Right lobe of liver (tissue), 6 donors: ENCODE measurements around the gene EXD3. TPM values are rescaled to one million over a fixed set of nuclear protein-coding genes. Genes with fewer than 3 reads are reported as not detected.

Experiments
- ATAC-seq, 4 donors: fragments of 200-7000 bp; cut with Tn5 transposase; one replicate each; pipeline ENCODE4 v1.9.1; 2020; ENCODE audit warnings: mild to moderate bottlenecking in 4 of 4, moderate library complexity in 4 of 4
- DNase-seq, 3 donors: peaks; one replicate each; pipeline ENCODE4 v3.0.0-alpha.2; 2020
- H3K27ac ChIP-seq, 3 donors: fragments of 200-600 bp; one replicate each; pipeline ENCODE4 v1.8.0; 2022
- H3K27me3 ChIP-seq, 2 donors: fragments of 200-600 bp; one replicate each; pipeline ENCODE4 v1.8.0; 2022
- H3K36me3 ChIP-seq, 4 donors: fragments of 200-600 bp; sonication (generic) in 1 of 4; one replicate each; pipeline versions ENCODE4 v1.5.1 to v1.8.0; 2017 to 2022; ENCODE audit warnings: control low read depth in 1 of 4
- H3K4me1 ChIP-seq, 4 donors: fragments of 200-600 bp; sonication (generic) in 1 of 4; one replicate each; pipeline versions ENCODE4 v1.5.1 to v1.8.0; 2017 to 2022; ENCODE audit warnings: control low read depth in 1 of 4
- H3K4me3 ChIP-seq, 3 donors: fragments of 200-600 bp; one replicate each; pipeline ENCODE4 v1.8.0; 2022
- H3K9me3 ChIP-seq, 4 donors: fragments of 200-600 bp; sonication (generic) in 1 of 4; one replicate each; pipeline versions ENCODE4 v1.5.1 to v1.8.0; 2017 to 2022; ENCODE audit warnings: control low read depth in 1 of 4
- CTCF ChIP-seq, 4 donors: fragments of 200-600 bp in 3 of 4; fragments of 450-650 bp in 1 of 4; IDR thresholded peaks; one replicate each; pipeline versions ENCODE4 v1.5.1 to v1.8.0; 2016 to 2022; ENCODE audit warnings: antibody characterized with exemption in 4 of 4, mild to moderate bottlenecking in 2 of 4
- POLR2A ChIP-seq: fragments of 450-650 bp; IDR thresholded peaks from one replicate; pipeline ENCODE4 v1.6.1; 2017; ENCODE audit warnings: antibody characterized with exemption, mild to moderate bottlenecking
- whole genome bisulfite sequencing: methylation state at CpG from one replicate; pipeline ENCODE4 v1.1.6; 2018; ENCODE audit warnings: low coverage, low lambda C conversion rate; ENCODE audit not compliant: insufficient coverage; ENCODE audit errors: missing lambda C conversion rate; 5-methylcytosine and 5-hydroxymethylcytosine counted together
- intact Hi-C, 2 donors: fragments of 100-400 bp; cut with DNase I; formaldehyde crosslinking; loops; one replicate each; pipeline versions ENCODE4 v1.11.2 to v1.14.1; 2022
- total RNA-seq, 6 experiments: library from RNA; depleted of rRNA in 2 of 6; stranded (reverse); fragments of >200 nt in 2 of 6; fragmentation: NEBNext Ultra II Directional in 3 of 6; extraction: Animal tissue kit (Norgen Biotek cat#: 25700) in 3 of 6; gene quantifications; one replicate each; pipeline versions ENCODE4 v1.1.0 to v1.2.4, GENCODE V29; 2016 to 2023
- donor health status: DM: no; HTN: yes; CAD: no.
- donor health status: DM: no; HTN: no; CAD: no.
- donor health status: DM: no; HTN: no; CAD: no.
- donor health status: DM: no; HTN: yes; CAD: no.
- donor health status: DM: no; HTN: yes; CAD: no.

The EXD3 gene
- total RNA-seq, 6 experiments from 2014 or later = 3.3 to 14.4 (median 10.6) TPM

GRCh38 chr9:137280474-137281344 lies 142.3 kb downstream of the EXD3 start:
- TF ChIP-seq POLR2A (no peak), CTCF (IDR thresholded peaks at IDR 0.05) (peak in 3 of 4 donors; percentile 25 to 45 (median 31))
- intact Hi-C loops = no loop called here
- Histone ChIP-seq H3K27ac (no peak overlapping the region), H3K27me3 (no peaks in the 10 kb centered on the region), H3K9me3 (no peaks in the 10 kb centered on the region), H3K4me1 (no peaks in the 10 kb centered on the region), H3K4me3 (no peak overlapping the region), H3K36me3 (no peaks in the 10 kb centered on the region)
- peak; percentile 30 to 59 (median 47) for DNase-seq
- no peak for ATAC-seq
- no CpG with 5 or more reads among the region's 85 CpGs for WGBS

- H3K9me3 ChIP-seq = no peaks in the 10 kb centered on the region
- ATAC-seq (no peak), DNase-seq (peak in 1 of 3 donors; percentile 56)
- H3K36me3 ChIP-seq = no peaks in the 10 kb centered on the region
- no peak overlapping the region for H3K4me3 ChIP-seq
- intact Hi-C loops = no loop called here
- no peaks in the 10 kb centered on the region for H3K4me1 ChIP-seq
- TF ChIP-seq POLR2A (no peak), CTCF (IDR thresholded peaks at IDR 0.05) (no peak)
- H3K27me3 ChIP-seq = no peaks in the 10 kb centered on the region
- H3K27ac ChIP-seq = no peak overlapping the region
- WGBS = 96% methylated on average over 11 of the region's 41 CpGs
Measured at GRCh38 chr9:137279741-137280473, 143.1 kb downstream of the EXD3 start.

- no peaks in the 10 kb centered on the region for H3K9me3 ChIP-seq
- peak overlapping the region; percentile 39 to 57 (median 49) for H3K4me3 ChIP-seq
- 98% methylated on average over 13 of the region's 139 CpGs for WGBS
- ATAC-seq = no peak
- no peaks in the 10 kb centered on the region for H3K36me3 ChIP-seq
- H3K27me3 ChIP-seq = no peaks in the 10 kb centered on the region
- intact Hi-C loops = no loop called here
- peak in 1 of 3 donors; percentile 52 for DNase-seq
- TF ChIP-seq CTCF (IDR thresholded peaks at IDR 0.05) (no peak), POLR2A (no peak)
- H3K27ac ChIP-seq = no peak overlapping the region
- no peaks in the 10 kb centered on the region for H3K4me1 ChIP-seq
Measured at GRCh38 chr9:137278721-137279711, 143.9 kb downstream of the EXD3 start.

- Histone ChIP-seq H3K36me3 (no peaks in the 10 kb centered on the region), H3K4me1 (peaks cover 0 to 5% (median 0%) of the 10 kb centered on the region in 4 donors), H3K4me3 (peak overlapping the region; percentile 39 to 57 (median 49)), H3K27me3 (no peaks in the 10 kb centered on the region), H3K27ac (peak overlapping the region; percentile 70 to 95 (median 74)), H3K9me3 (no peaks in the 10 kb centered on the region)
- intact Hi-C loops = no loop called here
- peak; percentile 58 to 67 (median 59) for DNase-seq
- WGBS = no CpG with 5 or more reads among the region's 54 CpGs
- peak; percentile 4 to 38 (median 16) for ATAC-seq
- no peak for TF ChIP-seq POLR2A
- TF ChIP-seq CTCF (IDR thresholded peaks at IDR 0.05) = no peak
Measured at GRCh38 chr9:137278061-137278701, 144.8 kb downstream of the EXD3 start.
